GM21381 (cell line): ENCODE results near the gene CC2D2A.
"Not testable (repeated sequence)": the region's sequence is repeated elsewhere in the genome, so short reads cannot be mapped to it uniquely, and the experiment has no call there.

Source experiments
- ATAC-seq: cut with Tn5 transposase; IDR thresholded peaks from one replicate; pipeline ENCODE4 v1.9.1; 2021; ENCODE audit warnings: mild to moderate bottlenecking, moderate library complexity; ENCODE audit not compliant: unreplicated experiment

CC2D2A gene

DNA sequence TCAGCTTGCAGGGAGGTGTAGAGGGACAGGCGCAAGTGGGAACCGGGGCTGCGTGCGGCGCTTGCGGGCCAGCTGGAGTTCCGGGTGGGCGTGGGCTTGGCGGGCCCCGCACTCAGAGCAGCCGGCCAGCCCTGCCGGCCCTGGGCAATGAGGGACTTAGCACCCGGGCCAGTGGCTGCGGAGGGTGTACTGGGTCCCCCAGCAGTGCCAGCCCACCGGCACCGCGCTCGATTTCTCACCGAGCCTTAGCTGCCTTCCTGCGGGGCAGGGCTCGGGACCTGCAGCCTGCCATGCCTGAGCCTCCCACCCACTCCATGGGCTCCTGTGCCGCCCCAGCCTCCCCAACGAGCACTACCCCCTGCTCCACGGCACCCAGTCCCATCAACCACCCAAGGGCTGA is 145.2 kb downstream of the CC2D2A start:
- ATAC-seq: not testable (repeated sequence)

DNA sequence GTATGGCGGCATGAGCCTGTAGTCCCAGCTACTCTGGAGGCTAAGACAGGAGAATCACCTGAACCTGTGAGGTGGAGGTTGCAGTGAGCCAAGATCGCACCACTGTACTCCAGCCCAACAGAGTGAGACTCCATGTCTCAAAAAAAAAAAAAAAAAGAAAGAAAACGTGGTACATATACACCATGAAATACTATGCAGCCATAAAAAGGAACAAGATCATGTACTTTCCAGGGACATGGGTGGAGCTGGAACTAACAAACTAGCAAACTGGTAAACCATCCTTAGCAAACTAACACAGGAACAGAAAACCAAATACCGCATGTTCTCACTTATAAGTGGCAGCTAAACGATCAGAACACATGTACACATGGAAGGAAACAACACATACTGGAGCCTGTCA is 147.7 kb downstream of the CC2D2A start:
- ATAC-seq: not testable (repeated sequence)

DNA sequence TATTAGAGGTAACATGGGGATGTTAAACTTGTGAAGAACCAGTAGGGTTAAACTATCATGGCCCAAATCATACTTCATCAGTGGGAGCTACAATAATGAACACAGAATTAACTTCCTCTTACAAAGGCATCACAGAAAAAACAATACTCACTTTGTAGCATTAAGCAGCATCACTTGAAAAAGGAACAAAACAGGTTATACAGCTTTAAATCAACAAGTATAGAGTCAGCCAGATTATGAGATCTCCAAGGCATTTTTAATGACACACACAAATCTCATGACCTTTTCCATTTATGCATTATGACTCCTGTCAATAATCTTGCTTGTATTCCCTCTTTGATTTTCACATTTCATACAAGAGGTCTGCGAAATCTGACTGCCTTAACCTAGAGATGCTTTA is 167.1 kb downstream of the CC2D2A start:
- ATAC-seq: no peak

DNA sequence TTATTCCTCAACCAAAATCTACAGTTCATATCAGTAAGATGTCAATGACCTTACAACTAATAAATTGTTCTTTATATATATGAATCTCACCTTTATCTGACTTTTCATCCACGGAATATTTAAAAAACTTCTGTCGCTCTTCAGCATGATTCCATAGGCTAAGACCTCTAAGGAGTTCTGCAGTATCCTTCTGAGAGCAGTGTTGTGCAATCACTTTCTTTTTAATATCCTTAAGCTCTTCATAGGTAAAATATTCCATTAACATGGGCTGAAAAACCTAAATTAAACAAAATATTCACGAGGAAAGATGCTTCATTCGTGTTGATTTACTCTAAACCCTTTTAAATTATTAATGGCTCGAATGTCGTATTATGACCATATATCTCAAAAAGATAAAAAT is 168.7 kb downstream of the CC2D2A start:
- ATAC-seq: no peak

DNA sequence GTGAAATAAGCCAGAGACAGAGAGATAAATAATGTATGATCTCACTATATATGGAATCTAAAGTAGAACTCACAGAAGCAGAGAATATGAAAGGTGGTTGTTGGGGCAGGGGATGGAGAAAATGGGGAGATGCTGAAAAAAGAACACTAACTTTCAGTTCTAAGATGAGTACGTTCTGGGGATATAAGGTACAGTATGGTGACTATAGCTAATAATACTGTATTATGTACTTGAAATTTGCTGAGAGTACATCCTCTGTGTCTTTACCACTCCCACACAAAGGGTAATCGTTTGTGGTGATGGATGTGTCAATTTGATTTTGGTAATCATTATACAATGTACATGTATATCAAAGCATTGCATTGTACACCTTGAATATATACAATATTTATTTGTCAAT is 178.9 kb downstream of the CC2D2A start:
- ATAC-seq: peak; percentile 51

DNA sequence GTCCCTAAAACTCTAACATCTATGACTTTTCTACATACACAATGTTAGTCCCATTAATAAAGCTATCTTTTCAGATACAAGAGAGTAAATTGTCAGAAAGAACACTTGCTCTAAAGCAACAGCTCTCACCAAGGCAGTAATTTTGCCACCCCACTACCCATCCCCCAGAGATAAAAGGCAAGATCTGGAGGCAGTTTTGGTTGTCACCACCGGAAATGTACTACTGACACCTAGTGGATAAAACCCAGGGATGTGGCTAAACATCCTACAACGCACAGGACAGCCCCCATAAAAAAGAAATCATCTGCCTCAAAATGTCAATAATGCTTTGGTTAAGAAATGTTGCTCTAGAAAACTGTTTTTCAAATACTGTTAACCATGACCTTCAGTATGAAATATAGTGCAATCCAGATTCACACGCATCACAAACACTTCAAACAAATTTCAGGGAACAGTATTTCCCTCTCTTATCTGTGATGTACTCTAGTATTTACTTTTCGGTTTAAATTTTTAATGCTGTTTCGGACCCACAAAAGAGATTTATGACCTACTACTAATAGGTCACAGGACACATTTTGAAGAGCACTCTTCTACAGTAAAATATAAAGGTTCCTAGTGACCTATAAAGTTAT is 180.3 kb downstream of the CC2D2A start:
- ATAC-seq: peak; percentile 40
